HAP-1 (cell line): ENCODE results near the gene ARHGAP5.

ENCODE experiments used
- DNase-seq, 2 experiments: peaks; one replicate each; pipeline ENCODE4 v3.0.0-alpha.2; 2016 to 2020; ENCODE audit warnings: low spot score in 2 of 2
- H3K27me3 ChIP-seq: fragments of 250-450 bp; sonication (Bioruptor Pico); 2 replicates; pipeline ENCODE4 v1.5.1; 2020; ENCODE audit warnings: low read depth, mild to moderate bottlenecking, moderate library complexity
- H3K36me3 ChIP-seq: fragments of 250-450 bp; sonication (Bioruptor Pico); replicated peaks from 2 replicates; pipeline ENCODE4 v1.5.1; 2020; ENCODE audit warnings: mild to moderate bottlenecking
- H3K4me1 ChIP-seq: fragments of 250-450 bp; sonication (Bioruptor Pico); 2 replicates; pipeline ENCODE4 v1.5.1; 2020; ENCODE audit warnings: mild to moderate bottlenecking
- H3K4me3 ChIP-seq: fragments of 250-450 bp; sonication (Bioruptor Pico); 2 replicates; pipeline ENCODE4 v1.5.1; 2020; ENCODE audit warnings: mild to moderate bottlenecking, moderate library complexity
- H3K9me3 ChIP-seq: fragments of 250-450 bp; sonication (Bioruptor Pico); 2 replicates; pipeline ENCODE4 v1.5.1; 2020; ENCODE audit warnings: mild to moderate bottlenecking, moderate library complexity
- in situ Hi-C: fragments of 300-500 bp; cut with MboI; formaldehyde crosslinking; loops from 3 replicates; pipeline ENCODE4 v1.14.3; 2020; ENCODE audit warnings: low sequenced_read_pairs, inconsistent platforms, mixed read lengths

Gene ARHGAP5

GRCh38 chr14:32192712-32193373 is 115.7 kb downstream of the ARHGAP5 start:
- Histone ChIP-seq H3K4me3 (no peak overlapping the region), H3K9me3 (no peaks in the 10 kb centered on the region), H3K27me3 (peaks cover 2% of the 10 kb centered on the region; the same call in 1 of the 2 replicates), H3K4me1 (no peaks in the 10 kb centered on the region), H3K36me3 (no peaks in the 10 kb centered on the region)
- in situ Hi-C loops, result no loop called here
- no peak for DNase-seq

- Histone ChIP-seq H3K9me3 (no peaks in the 10 kb centered on the region), H3K36me3 (no peaks in the 10 kb centered on the region), H3K4me1 (no peaks in the 10 kb centered on the region), H3K27me3 (peaks cover 2% of the 10 kb centered on the region; the same call in 1 of the 2 replicates), H3K4me3 (no peak overlapping the region)
- no peak for DNase-seq
- in situ Hi-C loops, result no loop called here
Observed at GRCh38 chr14:32193532-32193931, 116.4 kb downstream of the ARHGAP5 start.

- in situ Hi-C loops, result no loop called here
- no peak overlapping the region for H3K4me3 ChIP-seq
- H3K27me3 ChIP-seq, result peaks cover 2% of the 10 kb centered on the region; the same call in 1 of the 2 replicates
- H3K36me3 ChIP-seq, result no peaks in the 10 kb centered on the region
- no peaks in the 10 kb centered on the region for H3K4me1 ChIP-seq
- no peak for DNase-seq
- no peaks in the 10 kb centered on the region for H3K9me3 ChIP-seq
Observed at GRCh38 chr14:32195636-32196035, 118.5 kb downstream of the ARHGAP5 start.

GRCh38 chr14:32197919-32198318 is 120.8 kb downstream of the ARHGAP5 start:
- DNase-seq, result no peak
- in situ Hi-C loops, result no loop called here

GRCh38 chr14:32200368-32201192 is 123.5 kb downstream of the ARHGAP5 start:
- peaks cover 16% of the 10 kb centered on the region for H3K4me1 ChIP-seq
- peak overlapping the region; percentile 45 for H3K4me3 ChIP-seq
- no peaks in the 10 kb centered on the region for H3K27me3 ChIP-seq
- DNase-seq, result no peak
- no peaks in the 10 kb centered on the region for H3K9me3 ChIP-seq
- in situ Hi-C loops, result no loop called here
- no peaks in the 10 kb centered on the region for H3K36me3 ChIP-seq

More at GRCh38 chr14:32197919-32198318, 120.8 kb downstream of the ARHGAP5 start:
- peaks cover 2% of the 10 kb centered on the region; the same call in 1 of the 2 replicates for H3K27me3 ChIP-seq
- H3K4me1 ChIP-seq, result peaks cover 9% of the 10 kb centered on the region
- no peaks in the 10 kb centered on the region for H3K9me3 ChIP-seq
- no peaks in the 10 kb centered on the region for H3K36me3 ChIP-seq
- no peak overlapping the region for H3K4me3 ChIP-seq

GRCh38 chr14:32201193-32201815 is 124.2 kb downstream of the ARHGAP5 start:
- H3K4me3 ChIP-seq, result peak overlapping the region; percentile 45
- H3K36me3 ChIP-seq, result no peaks in the 10 kb centered on the region
- H3K4me1 ChIP-seq, result peaks cover 16% of the 10 kb centered on the region
- H3K27me3 ChIP-seq, result no peaks in the 10 kb centered on the region
- H3K9me3 ChIP-seq, result no peaks in the 10 kb centered on the region
- peak; percentile 76 to 94 for DNase-seq
- in situ Hi-C loops, result no loop called here

GRCh38 chr14:32201816-32202490 is 124.8 kb downstream of the ARHGAP5 start, which contains the start of gene RNU6-7:
RNU6-7 (plus strand) TSS chr14:32202045.
- peak within 1 kb of the TSS; percentile 45 for H3K4me3 ChIP-seq
- DNase-seq, result peak; percentile 18 to 55
- in situ Hi-C loops, result no loop called here
- H3K27me3 ChIP-seq, result no peaks in the 10 kb centered on the region
- H3K4me1 ChIP-seq, result peaks cover 16% of the 10 kb centered on the region
- H3K9me3 ChIP-seq, result no peaks in the 10 kb centered on the region
- no peaks in the 10 kb centered on the region for H3K36me3 ChIP-seq

- Histone ChIP-seq H3K27me3 (no peaks in the 10 kb centered on the region), H3K4me1 (peaks cover 16% of the 10 kb centered on the region), H3K9me3 (no peaks in the 10 kb centered on the region), H3K36me3 (no peaks in the 10 kb centered on the region), H3K4me3 (peak overlapping the region; percentile 45)
- in situ Hi-C loops, result no loop called here
- DNase-seq, result peak; percentile 14 to 35
Observed at GRCh38 chr14:32202491-32202997, 125.4 kb downstream of the ARHGAP5 start.

GRCh38 chr14:32202998-32203882 is 126.1 kb downstream of the ARHGAP5 start, which contains the start of gene RNU6-8:
RNU6-8 (minus strand) TSS chr14:32203269.
- no peaks in the 10 kb centered on the region for H3K36me3 ChIP-seq
- peaks cover 16% of the 10 kb centered on the region for H3K4me1 ChIP-seq
- no peaks in the 10 kb centered on the region for H3K9me3 ChIP-seq
- no peaks in the 10 kb centered on the region for H3K27me3 ChIP-seq
- H3K4me3 ChIP-seq, result peak within 1 kb of the TSS; percentile 45
- in situ Hi-C loops, result no loop called here
- peak; percentile 84 to 91 for DNase-seq

GRCh38 chr14:32203928-32204357 is 126.8 kb downstream of the ARHGAP5 start:
- no peaks in the 10 kb centered on the region for H3K36me3 ChIP-seq
- in situ Hi-C loops, result no loop called here
- no peak for DNase-seq
- peak overlapping the region; percentile 45 for H3K4me3 ChIP-seq
- H3K4me1 ChIP-seq, result peaks cover 16% of the 10 kb centered on the region
- H3K27me3 ChIP-seq, result no peaks in the 10 kb centered on the region; the same call in 1 of the 2 replicates
- H3K9me3 ChIP-seq, result no peaks in the 10 kb centered on the region

GRCh38 chr14:32205554-32205953 is 128.4 kb downstream of the ARHGAP5 start:
- H3K4me3 ChIP-seq, result no peak overlapping the region
- in situ Hi-C loops, result no loop called here

GRCh38 chr14:32205984-32206383 is 128.9 kb downstream of the ARHGAP5 start:
- Histone ChIP-seq H3K4me3 (no peak overlapping the region), H3K9me3 (no peaks in the 10 kb centered on the region), H3K36me3 (no peaks in the 10 kb centered on the region), H3K4me1 (peaks cover 16% of the 10 kb centered on the region), H3K27me3 (no peaks in the 10 kb centered on the region; the same call in 1 of the 2 replicates)
- in situ Hi-C loops, result no loop called here
- DNase-seq, result no peak

More at GRCh38 chr14:32205554-32205953, 128.4 kb downstream of the ARHGAP5 start:
- peaks cover 16% of the 10 kb centered on the region for H3K4me1 ChIP-seq
- H3K9me3 ChIP-seq, result no peaks in the 10 kb centered on the region
- no peaks in the 10 kb centered on the region; the same call in 1 of the 2 replicates for H3K27me3 ChIP-seq
- no peak for DNase-seq
- H3K36me3 ChIP-seq, result no peaks in the 10 kb centered on the region
